Breast epithelium (tissue), 3 donors: ENCODE results near the gene C3orf70.

ENCODE experiments used
- CTCF ChIP-seq, 3 donors: fragments of 450-650 bp; IDR thresholded peaks; one replicate each; pipeline ENCODE4 v1.5.1; 2016 to 2017; ENCODE audit warnings: antibody characterized with exemption in 3 of 3, mild to moderate bottlenecking in 3 of 3, moderate library complexity in 3 of 3
- POLR2A ChIP-seq: fragments of 450-650 bp; IDR thresholded peaks from one replicate; pipeline ENCODE4 v1.6.1; 2016; ENCODE audit warnings: antibody characterized with exemption, mild to moderate bottlenecking, moderate library complexity

- no peak for TF ChIP-seq CTCF (IDR thresholded peaks at IDR 0.05)
- TF ChIP-seq POLR2A, result no peak
Observed at GRCh38 chr3:185051801-185052200, 101.1 kb downstream of the C3orf70 start.
